Stimulated activated CD4-positive, alpha-beta T cell treated with anti-CD3 and anti-CD28 coated beads, Interleukin-4, amount 100 ng/mL, for 24 hours (primary cell): Measurements from ENCODE around the gene ZNF512.
A peak's percentile ranks its signal among the peaks of the same experiment; 100 is the strongest.

Experiments used
- DNase-seq: peaks from one replicate; pipeline ENCODE4 v3.0.0-alpha.2; 2020

ZNF512 gene

DNA sequence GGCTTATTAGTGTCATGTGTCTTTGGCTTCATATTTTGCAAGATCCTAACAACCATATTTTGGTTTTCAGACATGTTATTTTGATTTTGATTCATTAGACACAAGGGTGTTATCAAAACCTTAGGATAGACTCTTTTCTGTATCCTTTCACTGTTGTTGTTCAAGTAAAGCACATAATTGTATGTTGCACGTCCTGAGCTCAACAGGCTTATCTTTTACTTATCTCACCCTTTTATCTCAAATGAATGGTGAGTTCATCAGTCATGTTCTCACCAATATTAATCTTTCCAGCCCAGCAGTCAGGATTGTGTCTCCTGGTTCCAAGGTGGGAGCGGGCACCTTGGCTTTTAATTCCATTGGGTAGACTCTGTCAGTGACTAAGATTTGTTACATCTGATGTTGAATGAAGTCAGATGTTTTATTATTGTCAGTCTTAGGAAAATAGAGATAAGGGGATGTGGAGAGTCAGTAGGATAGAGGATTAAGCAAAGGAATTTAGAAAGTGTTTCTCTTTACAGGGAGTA, 57.9 kb downstream of the ZNF512 start:
- DNase-seq, result no peak

DNA sequence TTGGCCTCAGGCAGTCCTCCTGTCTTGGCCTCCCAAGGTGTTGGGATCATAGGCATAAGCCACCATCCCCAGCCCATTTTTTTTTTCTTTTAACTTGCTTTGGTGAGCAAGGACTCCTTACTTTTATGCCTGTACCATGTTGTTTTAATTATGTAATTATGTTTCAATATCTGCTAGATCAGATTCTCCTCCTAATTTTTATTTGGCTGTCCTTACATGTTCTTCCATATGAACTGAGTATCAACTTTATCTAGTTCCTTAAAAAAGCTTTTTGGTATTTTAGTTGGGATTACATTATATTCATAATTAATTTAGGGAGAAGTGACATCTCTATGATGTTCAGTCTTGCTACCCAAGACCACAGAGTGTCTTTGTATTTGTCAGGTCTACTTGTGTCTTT, 62.4 kb downstream of the ZNF512 start:
- DNase-seq, result no peak

DNA sequence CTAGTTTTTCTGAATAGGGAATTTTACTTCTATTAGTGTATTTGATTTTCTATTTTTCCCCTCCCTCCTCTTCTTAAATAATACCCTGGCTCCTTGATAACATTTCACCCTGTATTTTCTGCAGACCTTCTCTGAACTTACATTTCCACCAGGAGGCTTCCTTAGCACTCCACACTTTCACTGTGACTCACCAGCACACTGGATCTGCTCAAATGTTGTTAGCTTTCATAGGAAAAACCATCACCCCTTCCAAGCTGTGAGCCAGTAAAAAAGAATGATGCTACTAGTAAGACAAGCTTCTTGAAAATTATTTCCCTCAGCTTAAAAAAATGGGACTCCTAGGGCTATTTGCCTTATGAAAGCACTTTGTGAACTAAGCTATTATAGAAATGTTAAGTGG, 64.4 kb downstream of the ZNF512 start:
- no peak for DNase-seq

DNA sequence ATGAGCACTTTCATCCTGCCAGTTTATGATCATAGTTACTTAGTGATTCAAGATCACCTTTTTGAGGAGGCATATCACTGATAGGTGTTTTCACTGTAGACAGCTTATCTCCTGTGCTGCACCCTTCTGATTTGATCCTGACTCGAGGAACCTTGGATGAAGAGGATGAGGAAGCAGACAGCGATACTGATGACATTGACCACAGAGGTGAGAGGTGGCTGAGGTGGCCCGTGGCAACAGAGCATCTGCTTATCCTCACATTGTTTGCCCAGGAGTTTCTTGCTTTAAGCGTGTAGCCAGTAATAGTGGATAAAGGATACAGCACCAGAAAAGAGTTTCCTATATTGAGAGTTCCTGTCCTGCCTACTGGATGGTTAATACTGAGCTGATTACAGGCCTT, 64.9 kb downstream of the ZNF512 start:
- no peak for DNase-seq

DNA sequence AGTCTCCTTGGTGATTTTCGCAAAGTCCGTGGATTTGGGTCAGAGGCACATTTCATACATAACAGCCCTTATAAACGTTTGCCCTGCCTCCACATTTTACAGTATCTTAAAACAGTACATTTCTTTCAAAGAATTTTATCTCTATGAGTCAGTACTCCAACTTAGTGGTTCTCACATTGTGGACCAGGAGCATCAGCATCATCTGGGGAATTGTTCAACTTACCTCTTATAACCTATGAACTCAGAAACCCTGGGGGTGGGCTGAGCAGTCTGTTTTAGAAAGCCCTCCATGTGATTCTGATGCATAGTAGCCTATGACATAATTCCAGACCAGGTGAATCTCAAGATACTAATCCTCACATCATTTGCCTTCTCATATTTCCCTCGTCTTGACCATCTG, 68.2 kb downstream of the ZNF512 start:
- DNase-seq, result no peak

DNA sequence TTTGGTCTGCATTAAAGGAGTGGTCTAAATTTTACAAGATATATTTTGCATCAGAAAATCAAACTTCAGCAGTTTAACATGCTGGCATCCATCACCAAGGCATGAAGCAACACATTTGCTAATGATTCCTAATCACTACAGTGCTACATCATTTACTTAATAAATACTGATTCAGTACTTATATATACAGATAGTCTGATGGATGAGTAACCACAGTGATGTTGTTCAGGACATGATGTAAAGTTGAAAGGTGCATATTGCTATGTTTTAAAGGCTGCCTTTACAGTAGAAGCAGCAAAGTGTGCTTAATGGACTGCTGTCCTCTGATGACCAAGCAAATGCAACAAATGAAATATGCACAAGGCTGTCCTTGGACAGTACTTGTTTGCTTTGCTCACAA, 69.5 kb downstream of the ZNF512 start:
- no peak for DNase-seq

DNA sequence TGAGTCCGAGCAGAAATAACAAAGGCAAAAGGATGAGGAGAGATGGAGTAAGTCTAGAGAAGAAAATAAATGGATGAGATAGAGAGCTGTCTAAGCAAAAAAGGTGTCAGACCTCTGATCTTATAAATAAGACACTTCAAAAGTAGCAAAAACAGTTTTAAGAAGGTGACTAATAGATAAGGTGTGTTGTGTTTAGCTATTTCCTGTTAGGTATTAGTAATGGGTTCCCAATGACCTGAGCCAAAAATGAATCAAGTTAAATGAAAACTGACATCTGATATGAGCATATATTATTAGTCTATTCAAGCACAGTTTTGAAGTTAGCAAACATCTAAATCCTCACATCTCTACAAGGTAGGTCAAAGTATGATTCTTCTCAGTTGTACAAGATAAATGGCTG, 69.9 kb downstream of the ZNF512 start:
- no peak for DNase-seq

DNA sequence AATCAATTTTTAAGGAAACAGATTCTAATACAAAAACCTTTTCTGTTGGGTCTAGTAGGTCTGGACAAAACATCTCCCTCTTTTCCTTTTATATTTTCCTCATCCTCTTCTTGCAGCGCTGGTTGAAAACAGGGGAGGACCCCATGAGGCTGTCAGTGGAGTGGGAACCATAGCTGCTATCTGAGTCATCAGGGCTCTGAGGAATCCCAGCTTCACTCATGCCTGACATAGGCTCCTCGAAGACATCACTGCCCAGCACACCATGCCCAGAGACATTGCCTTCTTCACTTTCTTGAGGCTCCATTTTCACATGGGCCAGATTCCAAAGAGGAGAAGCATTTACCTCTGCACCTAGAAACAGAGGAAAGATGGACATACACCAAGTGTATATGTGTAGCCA, 70.6 kb downstream of the ZNF512 start:
- no peak for DNase-seq

DNA sequence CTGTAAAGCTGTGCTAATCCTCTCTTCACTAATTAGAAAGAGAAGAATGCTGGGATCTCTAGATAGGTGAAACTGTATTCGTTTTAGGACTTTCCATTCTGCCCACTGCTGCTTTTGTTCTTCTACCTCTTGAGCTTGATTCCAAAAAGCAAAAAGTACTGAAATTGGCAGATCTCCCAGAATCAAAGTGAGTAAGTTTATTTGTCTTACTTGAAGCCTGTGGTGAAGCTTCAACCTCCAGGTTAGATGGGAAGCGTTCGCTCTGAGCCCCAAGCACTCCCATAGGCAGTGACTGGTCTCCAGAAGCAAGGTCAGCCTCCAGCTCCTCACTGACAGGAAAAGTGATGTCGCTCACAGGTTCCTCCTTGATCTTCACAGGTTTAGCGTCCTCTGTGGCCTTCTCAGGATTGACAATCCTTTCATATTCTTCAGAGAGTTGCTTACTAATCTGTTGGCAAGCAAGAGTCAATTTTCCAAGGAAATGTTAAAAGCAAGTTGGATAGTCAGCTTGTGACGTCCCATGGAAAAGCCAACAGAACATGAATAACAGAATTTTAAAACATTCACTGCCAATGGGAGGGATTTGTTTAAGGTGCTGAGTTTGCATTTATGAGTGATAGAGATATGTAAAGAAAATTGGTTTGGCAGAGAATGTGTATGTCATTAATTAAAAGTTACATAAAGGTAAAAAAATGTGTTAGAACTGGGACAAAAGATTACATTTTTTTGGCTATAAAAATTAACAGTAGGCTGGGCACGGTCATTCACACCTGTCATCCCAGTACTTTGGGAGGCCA, 72.5 kb downstream of the ZNF512 start:
- no peak for DNase-seq

DNA sequence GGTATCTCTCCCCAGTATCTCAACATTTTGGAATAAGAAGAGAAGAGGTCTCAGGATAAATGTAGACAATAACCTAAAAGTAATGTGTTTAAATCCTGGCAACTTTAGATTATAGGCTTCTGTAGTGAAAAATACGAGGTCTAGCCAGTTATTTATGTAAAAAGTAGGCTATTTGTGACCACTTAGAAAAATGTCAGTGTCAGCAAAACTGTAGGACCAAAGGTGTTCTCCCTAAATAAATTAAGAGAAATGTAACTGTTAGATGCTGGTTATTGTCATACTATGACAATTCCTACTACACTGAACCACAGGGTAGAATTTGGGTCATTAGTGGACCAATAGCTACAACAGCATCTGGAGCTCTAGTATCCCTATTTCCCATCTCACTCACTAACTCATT, 78.5 kb downstream of the ZNF512 start:
- no peak for DNase-seq

DNA sequence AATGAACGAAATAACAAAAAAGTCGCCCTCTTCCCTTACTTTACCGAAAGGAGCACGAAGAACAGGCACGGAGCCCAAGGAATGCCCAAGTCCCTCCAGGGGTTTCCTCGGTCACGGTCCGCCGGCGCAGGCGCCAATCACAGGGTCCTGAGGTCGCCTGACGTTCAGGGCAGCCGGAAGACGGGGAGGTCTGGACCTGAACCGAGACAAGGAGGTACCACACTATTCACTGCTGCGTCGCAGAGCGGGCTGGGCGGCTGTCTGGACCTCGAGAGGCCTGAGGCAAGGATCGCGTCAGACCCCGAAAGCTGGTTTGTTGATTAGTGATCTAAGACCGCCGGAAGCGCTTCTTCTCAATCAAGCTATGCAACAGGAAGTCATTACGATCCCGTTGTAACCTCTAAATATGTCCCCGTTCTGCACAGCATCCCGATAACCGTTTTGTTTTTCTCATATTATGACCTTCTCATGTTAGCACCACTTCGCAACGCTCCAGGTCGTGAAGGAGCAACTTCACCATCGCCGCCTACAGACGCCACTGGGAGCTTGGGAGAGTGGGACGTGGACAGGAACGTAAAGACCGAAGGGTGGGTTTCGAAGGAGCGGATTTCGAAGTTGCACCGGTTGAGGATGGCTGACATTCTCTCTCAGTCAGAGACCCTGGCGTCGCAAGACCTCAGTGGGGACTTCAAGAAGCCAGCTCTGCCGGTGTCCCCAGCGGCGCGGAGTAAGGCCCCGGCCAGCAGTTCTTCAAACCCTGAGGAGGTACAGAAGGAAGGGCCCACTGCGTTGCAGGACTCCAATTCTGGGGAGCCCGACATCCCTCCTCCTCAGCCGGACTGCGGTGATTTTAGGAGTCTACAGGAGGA, 80.7 kb downstream of the ZNF512 start, which contains the start of the genes SLC4A1AP and SUPT7L:
SLC4A1AP (plus strand) TSS at position 605 of the 869 bp plus-strand sequence; CDS start at position 631, 26 bp downstream.
SUPT7L (minus strand) TSS at position 330 of the 869 bp plus-strand sequence. CDS start 1,422 bp downstream, outside the sequence.
- peak; percentile 78 for DNase-seq

DNA sequence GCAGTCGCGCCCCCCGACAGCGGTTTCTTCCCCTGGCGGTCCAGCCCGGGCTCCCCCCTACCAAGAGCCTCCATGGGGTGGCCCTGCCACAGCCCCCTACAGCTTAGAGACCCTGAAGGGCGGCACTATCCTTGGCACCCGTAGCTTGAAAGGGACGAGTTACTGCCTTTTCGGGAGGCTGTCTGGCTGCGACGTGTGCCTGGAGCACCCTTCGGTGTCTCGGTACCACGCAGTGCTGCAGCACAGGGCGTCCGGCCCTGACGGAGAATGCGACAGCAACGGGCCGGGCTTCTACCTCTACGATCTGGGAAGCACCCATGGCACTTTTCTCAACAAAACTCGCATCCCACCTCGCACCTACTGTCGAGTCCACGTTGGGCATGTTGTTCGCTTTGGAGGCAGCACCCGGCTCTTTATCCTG, 81.3 kb downstream of the ZNF512 start:
- no peak for DNase-seq

DNA sequence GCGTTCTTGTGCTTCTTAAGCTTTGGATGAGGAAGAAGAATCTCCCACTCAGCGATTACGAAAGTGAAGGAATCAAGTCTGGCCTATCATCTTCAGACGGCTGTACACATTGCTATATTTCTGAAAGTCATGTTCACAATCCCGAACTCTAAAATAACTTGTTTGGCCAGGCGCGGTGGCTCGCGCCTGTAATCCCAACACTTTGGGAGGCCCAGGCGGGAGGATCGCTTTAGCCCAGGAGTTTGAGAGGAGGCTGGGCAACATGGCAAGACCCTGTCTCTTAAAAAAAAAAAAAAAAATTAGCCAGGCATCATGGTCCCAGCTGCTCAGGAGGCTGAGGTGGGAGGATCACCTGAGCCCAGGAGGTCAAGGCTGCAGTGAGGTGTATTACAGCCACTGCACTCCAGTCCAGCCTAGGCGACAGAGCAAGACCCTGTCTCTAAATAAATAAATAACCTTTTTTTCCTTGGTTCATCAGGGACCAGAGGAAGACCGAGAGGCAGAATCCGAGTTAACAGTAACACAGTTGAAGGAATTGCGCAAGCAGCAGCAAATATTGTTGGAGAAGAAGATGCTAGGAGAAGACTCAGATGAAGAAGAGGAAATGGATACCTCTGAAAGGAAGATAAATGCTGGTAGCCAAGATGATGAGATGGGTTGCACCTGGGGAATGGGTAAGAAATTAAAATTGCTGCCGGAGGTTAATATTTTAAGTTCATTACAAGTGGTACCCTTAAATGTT, 82.0 kb downstream of the ZNF512 start:
- DNase-seq, result no peak

DNA sequence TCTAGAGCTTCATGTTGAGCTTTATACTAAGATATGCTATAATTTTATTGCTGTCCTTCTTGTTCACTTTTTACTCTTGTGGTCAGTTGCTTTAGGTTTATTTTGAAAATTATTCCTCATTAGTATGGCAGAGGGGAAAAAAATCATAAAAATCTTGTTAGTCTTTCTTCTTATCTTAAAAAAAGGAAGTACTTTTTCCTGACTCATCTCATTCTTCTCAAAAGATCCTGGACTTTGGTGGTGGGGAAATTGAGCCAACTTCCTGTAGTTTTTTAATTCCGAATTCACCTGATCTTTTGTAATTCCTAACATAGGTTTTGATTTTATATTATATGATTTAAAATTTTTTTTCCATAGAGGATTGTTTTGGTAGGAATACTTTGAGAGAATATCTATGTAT, 84.6 kb downstream of the ZNF512 start:
- DNase-seq, result no peak

DNA sequence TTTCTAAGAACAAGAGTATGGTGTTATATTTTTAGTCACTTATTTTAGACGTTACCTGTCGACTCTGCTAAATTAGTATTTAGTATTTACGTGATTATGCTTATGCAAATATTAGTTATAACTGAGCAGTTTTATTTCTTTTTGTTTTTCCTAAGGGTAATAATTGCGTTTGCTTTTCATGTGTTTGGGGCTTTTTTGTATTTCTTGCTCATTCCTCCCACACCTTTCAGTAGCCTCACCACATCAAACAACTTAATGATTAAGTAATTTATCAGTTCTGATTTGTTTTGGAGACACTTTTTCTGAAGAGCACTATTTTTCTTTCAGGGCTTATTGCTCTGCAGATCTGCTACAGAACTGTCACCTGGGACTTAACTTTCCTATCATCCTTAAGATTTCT, 88.4 kb downstream of the ZNF512 start:
- DNase-seq, result no peak
